DMS 273 (cell line): Measurements from ENCODE around the gene ABL2.
"Not testable (repeated sequence)": the region's sequence is repeated elsewhere in the genome, so short reads cannot be mapped to it uniquely, and the experiment has no call there.

Experiments used
- DNase-seq: peaks from one replicate; lab custom pipeline; 2025; ENCODE audit not compliant: unreplicated experiment; lab: John Stamatoyannopoulos, UW

The ABL2 gene

DNA sequence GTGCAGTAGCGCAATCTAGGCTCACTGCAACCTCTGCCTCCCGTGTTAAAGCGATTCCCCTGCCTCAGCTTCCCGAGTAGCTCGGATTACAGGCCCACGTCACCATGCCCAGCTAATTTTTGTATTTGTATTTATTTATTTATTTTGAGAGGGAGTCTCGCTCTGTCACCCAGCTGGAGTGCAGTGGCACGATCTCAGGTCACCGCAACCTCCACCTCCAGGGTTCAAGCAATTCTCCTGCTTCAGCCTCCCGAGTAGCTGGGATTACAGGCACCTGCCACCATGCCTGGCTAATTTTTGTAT lies 59.1 kb downstream of the ABL2 start:
- not testable (repeated sequence) for DNase-seq

DNA sequence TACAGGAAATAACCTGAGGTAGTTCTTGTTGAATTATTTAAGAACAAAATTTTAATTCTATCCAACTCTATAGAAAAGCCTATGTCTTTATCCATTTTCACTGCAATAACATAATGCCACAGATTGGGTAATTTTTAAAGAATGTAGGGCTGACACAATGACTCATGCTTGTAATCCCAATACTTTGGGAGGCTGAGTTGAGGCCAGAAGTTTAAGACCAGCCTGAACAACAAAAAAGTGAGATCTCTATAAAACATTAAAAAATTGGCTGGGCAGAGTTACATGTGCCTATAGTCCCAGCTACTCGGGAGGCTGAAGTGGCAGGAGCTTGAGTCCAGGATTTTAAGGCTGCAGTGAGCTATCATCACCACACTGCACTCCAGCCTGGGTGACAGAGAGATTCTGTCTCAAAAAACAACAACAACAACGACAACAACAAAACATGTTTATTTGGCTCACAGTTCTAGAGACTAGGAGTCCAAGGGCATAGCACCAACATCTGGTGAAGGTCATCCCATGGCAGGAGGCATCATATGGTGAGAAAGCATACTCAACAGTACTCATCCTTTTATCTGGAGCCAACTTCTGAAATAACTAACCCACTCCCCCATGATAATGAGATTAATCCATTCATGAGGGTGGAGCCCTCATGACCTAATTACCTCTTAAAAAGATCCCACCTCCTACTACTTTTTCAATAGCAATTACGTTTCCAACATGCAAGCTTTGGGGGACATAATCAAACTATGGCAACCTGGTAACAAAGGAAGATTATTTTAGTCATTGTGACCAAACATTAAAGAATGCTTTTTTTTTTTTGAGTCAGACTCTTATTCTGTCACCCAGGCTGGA lies 59.6 kb downstream of the ABL2 start:
- peak; percentile 24 for DNase-seq

DNA sequence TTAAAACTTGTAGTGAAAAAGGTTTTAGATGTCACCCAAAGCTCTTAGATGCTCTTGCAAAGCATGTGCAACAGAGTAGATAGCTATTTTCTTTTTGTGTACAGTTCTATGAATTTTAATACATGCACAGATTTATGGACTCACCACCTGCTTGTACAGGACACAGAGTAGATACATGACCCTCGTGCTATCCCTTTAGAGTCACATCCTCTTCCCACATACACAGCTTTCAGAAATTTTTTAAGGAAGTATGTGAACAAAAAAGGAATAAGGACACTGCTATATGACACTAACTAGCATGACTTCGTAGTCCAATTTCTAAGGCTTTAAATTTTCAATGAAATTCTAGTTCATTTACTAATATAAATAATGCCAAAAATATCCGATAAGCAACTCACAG lies 60.9 kb downstream of the ABL2 start:
- no peak for DNase-seq

DNA sequence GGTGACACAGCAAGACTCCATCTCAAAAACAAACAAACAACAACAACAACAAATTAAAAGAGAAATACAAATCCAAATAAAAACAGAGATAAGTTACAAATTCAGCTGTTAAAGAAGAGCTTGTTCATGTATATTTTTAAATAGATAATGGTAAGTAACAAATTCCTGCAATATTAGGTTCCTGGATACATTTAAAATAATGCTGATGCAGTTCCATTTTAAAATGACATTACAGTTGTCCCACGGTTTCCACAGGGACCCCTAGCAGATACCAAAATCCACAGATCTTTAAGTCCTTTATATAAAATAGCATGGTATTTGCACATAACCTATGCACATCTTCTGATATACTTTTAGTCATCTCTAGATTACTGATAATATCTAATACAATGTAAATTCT lies 61.5 kb downstream of the ABL2 start:
- no peak for DNase-seq

- DNase-seq = no peak
Measured at GRCh38 chr1:179167418-179167777, 62.1 kb downstream of the ABL2 start.

DNA sequence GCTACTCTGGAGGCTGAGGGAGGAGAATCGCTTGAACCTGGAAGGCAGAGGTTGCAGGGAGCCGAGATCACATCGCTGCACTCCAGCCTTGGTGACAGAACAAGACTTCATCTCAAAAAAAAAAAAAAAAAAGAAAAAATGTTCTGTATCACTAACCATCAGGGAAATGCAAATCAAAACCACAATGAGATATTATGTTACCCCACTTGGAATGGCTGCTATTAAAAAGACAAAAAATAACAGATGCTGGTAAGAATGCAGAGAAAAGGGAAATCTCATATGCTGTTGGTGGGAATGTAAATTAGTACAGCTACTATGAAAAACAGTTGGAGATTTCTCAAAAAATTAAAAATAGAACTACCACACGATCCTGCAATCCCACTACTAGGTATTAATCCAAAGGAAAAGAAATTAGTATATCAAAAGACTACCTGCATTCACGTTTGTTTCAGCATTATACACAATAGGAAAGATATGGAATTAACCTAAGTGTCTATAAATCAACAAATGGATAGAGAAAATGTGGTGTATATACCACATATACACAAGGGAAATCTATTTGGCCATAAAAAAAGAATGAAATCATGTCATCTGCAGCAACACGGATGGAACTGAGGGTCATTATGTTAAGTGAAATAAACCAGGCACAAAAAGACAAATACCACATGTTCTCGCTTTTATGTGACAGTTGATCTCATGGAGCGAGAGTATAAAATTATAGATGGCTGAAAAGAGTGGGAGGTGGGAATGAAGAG lies 62.6 kb downstream of the ABL2 start:
- DNase-seq = peak; percentile 33

DNA sequence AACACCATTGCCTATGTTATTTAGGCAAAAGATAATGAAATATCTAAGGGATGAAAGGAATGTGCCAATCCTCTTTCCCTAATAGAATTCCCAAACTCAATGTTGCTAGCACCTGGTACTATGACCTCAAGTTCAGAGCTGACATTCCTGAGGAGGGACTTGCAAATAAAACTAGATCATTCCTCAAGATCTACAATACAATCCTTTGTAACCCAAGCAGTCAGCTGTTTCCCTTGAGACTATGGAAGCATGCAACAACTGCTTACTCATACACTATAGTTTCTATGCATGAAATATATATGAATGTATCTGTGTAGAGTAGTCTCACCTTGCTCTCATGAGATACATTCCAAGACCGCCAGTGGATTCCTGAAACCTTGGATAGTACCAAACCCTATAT lies 65.0 kb downstream of the ABL2 start:
- no peak for DNase-seq

- DNase-seq = no peak
Measured at GRCh38 chr1:179156708-179157107, 72.8 kb downstream of the ABL2 start.

DNA sequence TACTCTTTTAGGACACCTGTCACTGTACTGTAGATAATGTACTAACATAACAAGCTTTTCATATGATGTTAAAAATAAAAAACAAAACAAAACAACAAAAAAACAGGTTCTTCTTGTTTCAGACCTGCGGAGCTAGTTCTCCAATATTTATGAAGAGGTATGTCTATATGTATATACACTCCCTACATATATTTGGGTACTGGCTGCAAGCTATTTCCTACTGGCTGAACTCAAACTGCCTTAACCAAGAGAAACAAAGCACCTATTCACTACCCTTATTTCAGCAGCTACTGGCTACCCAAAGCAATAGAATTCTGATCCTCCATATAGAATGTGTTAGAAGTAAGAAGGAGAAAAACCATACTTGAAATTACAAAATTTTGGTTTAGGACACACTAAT lies 73.5 kb downstream of the ABL2 start:
- DNase-seq = no peak

- DNase-seq = no peak
Measured at GRCh38 chr1:179155615-179156014, 73.9 kb downstream of the ABL2 start.

GRCh38 chr1:179154437-179154836 lies 75.0 kb downstream of the ABL2 start:
- no peak for DNase-seq

DNA sequence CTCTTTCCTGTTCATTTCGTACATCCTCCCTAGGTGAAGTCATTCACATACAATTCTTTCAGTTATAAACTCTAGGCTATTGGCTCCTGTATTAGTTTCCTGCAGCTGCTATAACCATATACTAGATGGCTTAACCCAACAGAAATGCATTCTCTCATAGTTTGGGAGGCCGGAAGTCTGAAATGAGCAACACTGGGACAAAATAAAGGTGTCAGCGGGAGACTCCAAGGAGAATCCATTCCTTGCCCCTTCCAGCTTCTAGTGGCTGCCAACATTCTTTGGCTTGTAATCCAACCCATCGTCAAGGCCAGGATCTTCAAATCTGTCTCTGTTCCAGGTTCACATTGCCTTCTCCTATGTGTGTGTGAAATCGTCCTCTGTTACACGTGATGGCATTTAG lies 76.3 kb downstream of the ABL2 start:
- no peak for DNase-seq

DNA sequence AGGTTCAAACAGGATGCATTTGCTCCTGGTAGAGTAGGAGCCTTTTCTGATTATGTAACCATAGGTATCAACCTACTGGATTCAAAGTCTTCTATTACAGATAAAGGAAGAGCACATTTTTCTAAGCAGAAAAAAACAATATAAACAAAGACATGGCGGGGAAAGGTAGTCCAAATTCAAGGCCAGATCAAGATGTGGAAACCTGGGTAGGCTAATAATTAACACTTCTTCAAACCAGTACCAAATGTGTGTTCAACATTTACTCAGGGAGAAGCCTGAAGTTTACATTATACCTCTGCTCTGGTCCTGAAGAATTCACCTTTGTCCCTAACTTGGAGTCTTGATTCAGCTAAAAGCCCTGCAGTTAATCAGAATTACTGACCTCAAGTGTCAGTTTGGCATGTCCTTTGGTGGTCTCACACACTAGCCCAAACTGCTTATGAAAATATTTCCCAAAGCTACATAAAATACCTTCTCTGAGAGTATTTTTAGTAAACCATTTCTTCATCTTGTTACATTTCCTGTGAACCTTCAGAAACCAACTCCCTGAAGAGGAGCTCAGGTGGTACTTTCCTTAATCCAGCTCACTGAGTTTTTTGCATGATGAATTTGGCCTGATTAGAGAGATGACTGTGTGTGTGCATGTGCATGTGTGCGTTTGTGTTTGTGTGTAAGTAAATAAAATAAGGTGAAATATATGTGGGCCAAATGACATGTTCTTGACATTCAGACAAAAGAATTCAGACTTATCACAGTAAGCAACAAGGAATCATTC lies 77.4 kb downstream of the ABL2 start:
- no peak for DNase-seq

DNA sequence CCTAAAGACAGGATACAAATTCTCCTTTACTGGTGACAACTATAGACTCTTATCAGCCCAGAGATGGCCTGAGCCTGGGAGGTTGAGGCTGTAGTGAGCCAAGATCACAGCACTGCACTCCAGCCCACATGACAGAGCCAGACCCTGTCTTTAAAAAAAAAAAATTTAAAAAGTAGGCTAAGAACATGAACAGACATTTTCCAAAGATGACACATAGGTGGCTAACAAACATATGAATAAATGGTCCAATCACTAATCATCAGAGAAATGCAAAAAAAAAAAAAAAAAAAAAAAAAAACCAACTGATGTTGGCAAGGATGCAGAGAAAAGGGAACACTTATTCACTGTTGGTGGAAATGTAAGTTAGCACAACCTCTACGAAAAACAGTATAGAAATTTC lies 82.6 kb downstream of the ABL2 start:
- no peak for DNase-seq

DNA sequence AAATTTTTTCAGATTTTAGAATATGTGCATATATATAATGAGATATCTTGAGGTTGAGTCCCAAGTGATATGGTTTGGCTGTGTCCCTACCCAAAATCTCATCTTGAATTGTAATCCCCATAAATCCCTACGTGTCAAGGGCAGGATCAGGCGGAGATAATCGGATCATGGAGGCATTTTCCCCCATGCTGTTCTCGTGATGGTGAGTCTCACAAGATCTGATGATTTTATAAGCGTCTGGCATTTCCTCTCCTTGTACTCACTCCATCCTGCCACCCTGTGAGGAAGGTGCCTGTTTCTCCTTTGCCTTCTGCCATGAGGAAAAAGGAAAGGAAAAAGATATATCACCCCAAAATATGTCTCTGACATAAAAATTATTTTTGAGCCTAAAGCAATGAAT lies 83.0 kb downstream of the ABL2 start:
- DNase-seq = no peak

- DNase-seq = no peak
Measured at GRCh38 chr1:179145521-179145920, 84.0 kb downstream of the ABL2 start.

GRCh38 chr1:179144626-179145025 lies 84.9 kb downstream of the ABL2 start:
- no peak for DNase-seq

GRCh38 chr1:179143322-179143721 lies 86.2 kb downstream of the ABL2 start:
- no peak for DNase-seq

GRCh38 chr1:179142889-179143299 lies 86.6 kb downstream of the ABL2 start:
- no peak for DNase-seq

GRCh38 chr1:179141592-179142251 lies 87.8 kb downstream of the ABL2 start:
- DNase-seq = no peak

DNA sequence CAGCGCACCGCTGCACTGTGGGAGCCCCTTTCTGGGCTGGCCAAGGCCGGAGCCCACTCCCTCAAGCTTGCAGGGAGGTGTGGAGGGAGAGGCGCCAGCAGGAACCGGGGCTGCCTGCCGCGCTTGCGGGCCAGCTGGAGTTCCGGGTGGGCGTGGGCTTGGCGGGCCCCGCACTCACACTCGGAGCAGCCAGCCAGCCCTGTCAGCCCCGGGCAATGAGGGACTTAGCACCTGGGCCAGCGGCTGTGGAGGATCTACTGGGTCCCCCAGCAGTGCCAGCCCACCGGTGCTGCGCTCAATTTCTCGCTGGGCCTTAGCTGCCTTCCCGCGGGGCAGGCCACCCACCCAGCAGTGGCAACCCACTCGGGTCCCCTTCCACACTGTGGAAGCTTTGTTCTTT lies 90.7 kb downstream of the ABL2 start:
- DNase-seq = not testable (repeated sequence)
